ENCODE results near the gene ANKS3. TPM values are rescaled to one million over a fixed set of nuclear protein-coding genes. Genes with fewer than 3 reads are reported as not detected.
A peak's percentile ranks its signal among the peaks of the same experiment; 100 is the strongest.

The ANKS3 gene
- total and polyA plus RNA-seq, 7 donors, result 5.2 to 15.0 (median 9.1) TPM

- Histone ChIP-seq H3K27ac (no peak overlapping the region), H3K4me1 (peaks cover 14% of the 10 kb centered on the region), H3K27me3 (ENCODE audit: insufficient read depth in 3 of 3, low read length in 2 of 3) (no peaks in the 10 kb centered on the region), H3K4me3 (no peak overlapping the region), H3K36me3 (ENCODE audit: insufficient read depth in 1 of 2, low read depth in 1 of 2) (peaks cover 13 to 61% of the 10 kb centered on the region in 2 donors), H3K9me3 (no peaks in the 10 kb centered on the region)
- intact Hi-C loops (cut with DNase I), result no loop called here
- 86 to 90% (median 88%) methylated on average over 20 of the region's 20 CpGs for WGBS, 3 donors
- no peak for TF ChIP-seq CTCF (IDR thresholded peaks at IDR 0.05)
- ATAC-seq (no peak), DNase-seq (no peak)
These were observed 66.7 kb downstream of the ANKS3 start for GRCh38 chr16:4667203-4667963.

GRCh38 chr16:4666537-4667202 is 67.4 kb downstream of the ANKS3 start:
- no peak for ATAC-seq
- Histone ChIP-seq H3K36me3 (ENCODE audit: insufficient read depth in 1 of 2, low read depth in 1 of 2) (peaks cover 13 to 58% of the 10 kb centered on the region in 2 donors), H3K9me3 (no peaks in the 10 kb centered on the region), H3K27me3 (ENCODE audit: insufficient read depth in 3 of 3, low read length in 2 of 3) (no peaks in the 10 kb centered on the region), H3K4me3 (no peak overlapping the region), H3K4me1 (peaks cover 10% of the 10 kb centered on the region), H3K27ac (no peak overlapping the region)
- TF ChIP-seq CTCF (IDR thresholded peaks at IDR 0.05), result no peak
- no peak for DNase-seq
- intact Hi-C loops (cut with DNase I), result no loop called here
- WGBS, 3 donors, result 87% methylated on average over 19 to 20 of the region's 20 CpGs

GRCh38 chr16:4664538-4665418 is 69.3 kb downstream of the ANKS3 start:
- ATAC-seq, result peak in 3 of 4 donors; percentile 17 to 31 (median 23)
- intact Hi-C loops (cut with DNase I), result no loop called here
- peaks cover 9 to 48% of the 10 kb centered on the region in 2 donors for H3K36me3 ChIP-seq (ENCODE audit: insufficient read depth in 1 of 2, low read depth in 1 of 2)
- H3K4me3 ChIP-seq, result no peak overlapping the region
- no peaks in the 10 kb centered on the region for H3K27me3 ChIP-seq (ENCODE audit: insufficient read depth in 3 of 3, low read length in 2 of 3)
- no peak for TF ChIP-seq CTCF (IDR thresholded peaks at IDR 0.05)
- H3K9me3 ChIP-seq, result no peaks in the 10 kb centered on the region
- WGBS, 3 donors, result 66 to 72% (median 70%) methylated on average over 25 to 26 of the region's 26 CpGs
- peak in 1 of 2 donors; percentile 64 for DNase-seq
- H3K27ac ChIP-seq, result no peak overlapping the region
- H3K4me1 ChIP-seq, result peaks cover 10% of the 10 kb centered on the region

GRCh38 chr16:4663777-4664465 is 70.2 kb downstream of the ANKS3 start:
- no peaks in the 10 kb centered on the region for H3K9me3 ChIP-seq
- 66 to 71% (median 67%) methylated on average over 25 of the region's 25 CpGs for WGBS, 3 donors
- peak; percentile 16 to 46 (median 33) for ATAC-seq

More at GRCh38 chr16:4663777-4664465, 70.2 kb downstream of the ANKS3 start:
- H3K4me1 ChIP-seq, result peaks cover 10% of the 10 kb centered on the region
- no peak overlapping the region for H3K4me3 ChIP-seq
- no peaks in the 10 kb centered on the region for H3K27me3 ChIP-seq (ENCODE audit: insufficient read depth in 3 of 3, low read length in 2 of 3)
- peak overlapping the region; percentile 48 for H3K27ac ChIP-seq
- intact Hi-C loops (cut with DNase I), result no loop called here
- peaks cover 8 to 47% of the 10 kb centered on the region in 2 donors for H3K36me3 ChIP-seq (ENCODE audit: insufficient read depth in 1 of 2, low read depth in 1 of 2)
- no peak for TF ChIP-seq CTCF (IDR thresholded peaks at IDR 0.05)
- peak; percentile 54 to 73 for DNase-seq

All from psoas muscle (tissue), 8 donors.